Stimulated activated CD8-positive, alpha-beta memory T cell treated with anti-CD3 and anti-CD28 coated beads, Interleukin-7, amount 100 ng/mL, for 48 hours (primary cell): ENCODE measurements around the gene CTNNA2.

ENCODE experiments used
- DNase-seq, 2 donors: peaks; one replicate each; pipeline ENCODE4 v3.0.0-alpha.2; 2020; ENCODE audit warnings: low read depth in 1 of 2; ENCODE audit errors: extremely low read depth in 1 of 2

The CTNNA2 gene

DNA sequence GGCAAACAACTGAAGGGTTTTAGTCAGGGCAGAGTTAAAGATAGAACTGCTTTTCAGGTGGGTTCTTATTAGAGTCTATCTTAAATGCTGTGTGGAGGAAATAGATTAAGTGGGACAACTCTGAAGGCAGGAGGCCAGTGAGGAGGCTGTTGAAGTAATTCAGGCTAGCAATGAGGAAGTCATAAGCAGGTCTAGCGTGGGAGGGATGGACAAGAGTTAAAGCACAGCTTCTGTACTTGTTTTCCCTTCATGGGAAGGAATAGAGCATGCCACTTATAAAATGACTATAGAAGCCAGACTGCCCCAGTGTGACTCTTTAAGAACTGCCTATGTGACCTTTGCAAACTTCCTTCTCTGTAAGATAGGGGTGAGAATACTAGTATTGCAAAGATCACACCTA is 993.7 kb downstream of the CTNNA2 start:
- DNase-seq, result no peak

DNA sequence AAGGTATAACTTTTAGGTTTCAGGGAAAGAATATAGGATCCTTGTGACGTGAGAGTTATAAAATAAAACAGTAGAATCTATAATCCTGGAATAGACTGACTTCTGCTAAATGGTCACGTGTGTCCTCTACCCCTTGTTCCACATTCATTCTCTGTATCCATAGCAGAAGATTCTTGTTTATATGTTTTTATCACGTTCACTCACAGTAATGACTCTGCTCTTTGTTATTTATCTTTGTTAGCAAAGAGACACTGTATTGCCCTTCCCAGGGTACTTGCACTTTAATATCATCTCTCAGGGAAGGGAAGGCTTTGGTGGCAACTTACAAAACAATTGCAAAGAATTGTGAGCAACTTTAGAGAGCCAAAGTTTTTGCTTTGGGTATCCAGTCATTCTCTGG is 997.9 kb downstream of the CTNNA2 start:
- DNase-seq, result no peak

DNA sequence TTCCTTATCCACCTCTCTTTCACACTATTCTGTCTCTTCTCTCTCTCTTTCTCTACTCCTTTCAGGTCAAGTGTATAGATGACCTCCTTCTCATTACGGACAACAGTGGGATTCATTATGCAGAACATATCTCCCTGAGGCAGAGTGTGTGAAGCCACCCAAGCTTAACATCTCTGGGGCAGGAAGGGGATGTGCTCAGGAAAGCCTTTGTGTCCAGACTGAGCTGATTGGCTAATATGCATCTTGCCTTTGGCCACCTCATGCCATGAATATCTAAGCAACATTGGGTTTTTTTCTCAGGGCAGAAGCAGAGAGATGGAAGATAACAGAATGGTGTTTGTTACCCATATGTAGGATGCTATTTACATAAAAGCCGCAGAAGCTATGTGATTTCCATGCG is 1003.1 kb downstream of the CTNNA2 start:
- DNase-seq, result no peak

DNA sequence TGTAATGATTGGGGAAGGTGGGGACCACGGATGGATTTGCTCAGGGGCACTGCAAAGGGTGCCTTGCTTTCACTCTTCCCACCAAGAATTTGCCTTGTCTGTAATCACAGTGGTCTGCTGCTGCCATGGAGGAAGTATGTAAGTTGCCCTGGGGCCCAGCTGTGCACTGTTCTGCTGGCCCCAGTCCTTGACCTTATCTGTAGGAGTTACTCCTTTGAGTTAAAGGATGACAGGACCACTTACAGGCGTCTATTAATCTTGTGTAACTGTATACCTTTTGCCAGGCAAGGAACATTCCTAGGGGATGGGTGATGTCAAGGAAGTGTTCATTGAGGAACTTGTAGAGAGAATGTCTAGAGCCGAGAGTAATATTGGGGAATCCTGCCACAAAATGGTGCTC is 1004.5 kb downstream of the CTNNA2 start:
- DNase-seq, result no peak

DNA sequence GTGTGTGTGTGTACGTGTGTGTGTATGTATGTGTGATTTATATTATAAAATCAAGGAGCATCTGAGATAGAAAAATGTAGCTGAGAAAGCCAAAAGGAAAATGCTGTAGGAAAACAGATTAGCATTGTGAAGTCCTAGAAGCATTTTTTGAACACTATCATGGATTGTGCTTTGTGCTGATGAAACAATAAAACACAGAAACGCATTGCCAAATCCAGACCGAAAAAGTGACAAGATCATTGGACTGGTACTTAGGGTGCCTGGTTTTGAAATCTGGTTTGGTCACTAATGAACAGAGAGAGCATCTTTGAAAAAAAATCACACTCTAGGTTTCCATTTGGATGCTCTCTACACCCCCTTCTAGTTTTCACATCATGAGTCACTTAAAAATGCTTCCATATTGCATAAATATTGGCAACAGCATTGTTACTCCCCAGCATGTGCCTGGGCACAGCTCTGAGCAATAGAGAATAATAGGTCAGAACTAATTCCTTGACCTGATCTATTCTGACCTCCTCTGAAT is 1006.3 kb downstream of the CTNNA2 start:
- no peak for DNase-seq

DNA sequence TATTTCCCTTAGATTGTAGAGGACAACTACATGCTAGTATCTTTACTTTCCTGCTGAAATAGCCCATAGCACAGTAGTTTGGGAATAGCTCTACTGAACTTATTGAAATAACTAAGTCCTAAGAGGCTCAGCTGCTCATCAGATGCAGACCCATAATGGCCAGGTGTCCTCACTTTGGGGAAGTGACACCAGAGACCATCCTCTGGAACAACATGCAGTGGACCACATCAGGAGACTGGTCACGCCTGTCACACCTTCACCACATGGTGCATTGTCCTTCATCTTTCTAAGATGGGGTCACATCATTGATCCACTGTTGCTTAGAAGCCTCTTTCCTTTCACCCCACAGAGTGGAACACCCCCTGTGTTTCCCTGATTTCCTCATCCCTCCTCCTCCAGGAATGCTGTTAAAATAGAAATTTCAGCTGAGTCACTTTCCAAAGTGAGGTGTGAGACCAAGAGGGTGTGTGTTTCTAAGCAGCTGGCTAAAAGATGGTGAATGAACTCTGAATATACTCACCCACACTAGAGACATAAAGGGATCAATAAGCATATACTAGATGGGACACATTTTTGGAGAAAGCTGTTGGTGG is 1006.9 kb downstream of the CTNNA2 start:
- no peak for DNase-seq

DNA sequence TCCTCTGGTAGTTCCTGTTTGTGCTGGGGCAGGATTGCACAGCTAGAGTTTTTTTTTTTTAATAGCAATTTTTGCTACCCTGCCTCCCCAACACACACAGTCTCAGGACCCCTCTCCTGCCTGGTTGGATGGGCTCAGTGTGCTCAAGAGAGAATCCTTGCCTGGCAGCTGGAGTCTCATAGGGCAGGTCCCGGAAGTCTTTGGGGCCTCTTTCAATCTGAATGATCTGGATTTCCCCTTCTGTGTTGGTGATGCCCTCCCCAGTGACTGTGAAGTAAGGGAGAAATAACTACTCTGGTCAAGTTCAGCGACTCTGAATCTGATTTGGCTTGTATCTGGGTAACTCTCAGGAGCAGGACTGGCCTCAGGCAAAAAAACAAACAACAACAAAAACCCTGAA is 1012.3 kb downstream of the CTNNA2 start:
- DNase-seq, result no peak

DNA sequence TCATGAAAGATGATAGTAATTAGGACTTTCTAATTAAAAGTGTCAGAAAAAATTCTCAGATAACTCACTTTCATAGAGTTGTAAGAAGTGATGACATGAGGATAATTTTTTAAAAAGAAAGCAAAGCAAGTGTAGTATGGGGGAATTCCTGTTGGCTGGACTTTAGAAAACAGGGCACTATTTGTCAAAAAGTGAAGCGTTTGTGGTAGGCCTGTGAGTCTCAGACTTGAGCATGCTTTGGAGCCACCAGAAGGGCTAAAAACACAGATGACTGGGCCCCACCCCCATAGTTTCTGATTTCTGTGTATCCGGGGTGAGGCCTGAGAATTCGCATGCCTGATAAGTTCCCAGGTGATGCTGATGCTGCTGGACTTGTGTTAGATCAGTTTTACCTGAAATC is 1014.3 kb downstream of the CTNNA2 start:
- no peak for DNase-seq

DNA sequence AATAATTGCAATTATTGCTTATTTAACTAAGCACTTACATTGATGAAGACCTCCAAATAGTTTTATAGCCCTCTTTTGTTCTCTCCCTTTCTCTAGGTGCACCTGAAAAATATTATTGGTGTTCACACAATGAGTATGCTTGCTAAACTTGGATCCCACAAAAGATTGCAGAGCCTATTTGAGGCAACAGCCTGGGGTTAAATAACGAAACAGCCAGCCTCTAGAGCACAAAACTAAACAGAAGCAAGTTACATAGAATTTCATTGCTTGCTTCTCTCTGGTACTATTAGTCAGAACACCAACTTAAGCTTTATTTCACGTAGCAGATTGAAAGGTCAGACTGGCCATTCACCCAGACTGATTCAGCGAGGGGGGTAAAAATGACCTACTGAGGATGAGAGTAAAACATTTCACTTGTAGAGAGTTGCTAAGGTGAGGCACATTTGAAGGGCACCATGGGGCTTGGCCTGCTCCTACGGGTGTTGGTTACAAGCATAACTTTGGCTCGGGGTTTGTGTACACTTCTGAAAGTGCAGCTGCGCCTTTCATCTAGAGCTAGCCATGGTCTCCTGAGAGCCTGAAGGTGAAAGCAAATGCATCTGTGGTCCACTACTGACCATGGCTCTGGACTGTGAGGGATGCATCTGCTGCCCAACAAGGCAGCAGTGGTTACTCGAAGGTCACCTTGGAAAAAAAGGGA is 1016.8 kb downstream of the CTNNA2 start:
- DNase-seq, result no peak

DNA sequence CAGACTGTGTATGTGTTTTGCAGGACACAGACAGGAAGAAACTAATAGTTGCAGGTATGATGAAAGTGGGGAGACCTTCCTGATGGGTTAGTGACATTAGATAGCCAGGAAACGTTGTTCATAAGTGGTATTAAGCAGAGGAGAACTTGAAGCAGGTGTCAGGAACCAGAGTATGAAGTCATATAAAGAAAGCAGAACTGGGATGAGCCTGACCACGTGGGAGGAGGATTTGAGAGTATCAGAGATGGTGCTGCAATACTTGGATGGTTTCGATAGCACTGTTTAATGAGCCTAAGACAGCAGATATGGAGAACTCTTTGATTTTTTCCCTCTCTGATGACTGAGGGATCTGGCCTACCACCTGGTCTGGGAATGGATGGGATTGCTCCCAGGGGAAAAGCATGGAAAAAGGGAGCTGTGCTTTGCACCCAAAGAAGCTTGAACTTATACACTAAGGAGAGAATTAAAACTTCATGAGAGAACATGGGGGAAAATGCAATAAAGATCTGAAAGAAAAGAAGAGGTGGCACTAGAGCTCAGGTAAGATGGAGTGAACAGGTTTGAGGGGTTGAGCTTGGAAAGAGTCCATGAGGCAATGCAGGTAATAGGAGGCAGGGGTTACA is 1017.7 kb downstream of the CTNNA2 start:
- DNase-seq, result no peak

DNA sequence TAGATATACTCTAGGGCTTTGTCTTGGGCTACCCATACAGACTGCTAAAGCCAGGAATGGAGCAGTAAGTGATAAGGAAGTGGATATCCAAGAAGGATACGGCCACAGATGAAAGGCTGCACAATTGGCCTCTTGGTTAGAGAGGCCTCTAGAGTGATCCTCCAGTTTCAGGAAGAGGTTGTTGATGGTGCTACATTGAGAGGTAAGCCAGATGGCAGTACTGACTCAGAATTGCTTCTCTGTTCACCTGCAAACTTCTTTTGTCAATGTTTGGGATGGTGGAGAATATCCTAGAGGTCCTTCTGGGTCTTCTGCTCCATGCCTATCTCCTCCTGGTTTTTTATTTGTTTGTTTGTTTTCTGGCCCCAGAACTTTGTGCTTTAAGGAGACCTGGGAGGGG is 1018.5 kb downstream of the CTNNA2 start:
- DNase-seq, result no peak

DNA sequence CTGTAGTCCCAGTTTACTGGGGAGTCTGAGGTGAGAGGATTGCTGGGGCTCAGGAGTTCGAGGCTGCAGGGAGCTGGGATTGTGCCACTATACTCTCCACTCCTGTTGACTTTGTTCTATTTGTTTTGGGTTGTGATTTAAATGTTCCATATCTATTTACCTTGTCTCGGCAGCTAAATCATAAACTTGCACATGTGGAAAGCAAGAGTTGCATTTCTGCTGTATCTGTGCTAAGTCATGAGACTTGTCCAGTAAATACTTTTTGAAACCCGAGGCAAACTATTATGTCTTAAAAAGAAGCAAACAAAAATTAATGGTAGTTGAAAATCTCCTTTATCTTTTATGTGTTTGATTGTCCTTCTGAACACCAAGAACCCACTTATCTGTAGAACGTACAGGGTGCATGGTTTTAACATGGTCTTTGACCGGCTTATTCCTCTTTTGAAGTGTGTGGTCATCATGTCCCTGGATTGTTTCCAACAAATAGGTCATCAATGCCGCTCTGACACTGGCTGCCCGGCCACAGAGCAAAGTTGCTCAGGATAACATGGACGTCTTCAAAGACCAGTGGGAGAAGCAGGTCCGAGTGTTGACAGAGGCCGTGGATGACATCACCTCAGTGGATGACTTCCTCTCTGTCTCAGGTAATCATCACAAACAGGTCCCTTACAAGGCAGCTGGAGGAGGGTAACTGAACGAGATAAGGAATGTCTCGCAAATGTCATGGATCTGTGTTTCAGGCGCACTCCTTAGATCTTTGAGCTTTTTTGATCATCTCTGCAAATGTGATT is 1032.8 kb downstream of the CTNNA2 start:
- no peak for DNase-seq

DNA sequence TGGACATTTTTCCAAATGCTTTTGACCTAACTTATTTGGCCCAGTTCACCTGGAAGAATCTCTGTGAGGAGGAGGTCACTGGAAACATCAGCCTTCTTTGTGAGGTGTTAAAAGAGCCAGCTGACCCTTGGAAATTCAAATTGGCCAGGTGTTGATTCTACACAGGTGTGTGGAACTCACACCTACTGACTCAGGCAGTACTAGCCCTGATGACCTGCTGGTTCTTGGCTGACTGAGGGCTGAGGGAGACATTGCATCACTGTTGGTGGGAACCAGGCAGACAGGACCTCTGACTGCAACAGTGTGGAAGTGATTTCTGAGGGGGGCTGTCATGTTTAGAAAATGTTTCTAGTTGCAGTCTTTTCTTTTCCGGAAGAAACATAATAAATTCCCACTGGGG is 1033.9 kb downstream of the CTNNA2 start:
- no peak for DNase-seq

DNA sequence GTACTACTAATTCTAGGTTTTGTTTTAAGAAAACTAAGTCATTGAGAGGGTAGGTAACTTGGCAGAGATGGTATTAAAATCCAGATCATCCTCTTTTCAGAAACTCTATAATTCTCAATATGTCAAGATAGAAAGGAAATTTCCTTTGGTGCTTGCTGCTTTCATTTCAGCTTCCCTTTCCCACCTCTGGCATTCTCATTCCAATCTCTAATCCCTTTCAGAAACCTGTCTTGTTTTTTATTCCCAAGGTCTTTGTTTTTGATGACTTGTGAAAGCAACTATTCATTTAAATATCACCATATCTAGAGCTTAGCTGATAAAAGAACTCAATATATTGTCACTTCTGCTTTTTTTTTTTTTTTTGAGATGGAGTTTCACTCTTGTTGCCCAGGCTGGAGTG is 1034.5 kb downstream of the CTNNA2 start:
- DNase-seq, result no peak

DNA sequence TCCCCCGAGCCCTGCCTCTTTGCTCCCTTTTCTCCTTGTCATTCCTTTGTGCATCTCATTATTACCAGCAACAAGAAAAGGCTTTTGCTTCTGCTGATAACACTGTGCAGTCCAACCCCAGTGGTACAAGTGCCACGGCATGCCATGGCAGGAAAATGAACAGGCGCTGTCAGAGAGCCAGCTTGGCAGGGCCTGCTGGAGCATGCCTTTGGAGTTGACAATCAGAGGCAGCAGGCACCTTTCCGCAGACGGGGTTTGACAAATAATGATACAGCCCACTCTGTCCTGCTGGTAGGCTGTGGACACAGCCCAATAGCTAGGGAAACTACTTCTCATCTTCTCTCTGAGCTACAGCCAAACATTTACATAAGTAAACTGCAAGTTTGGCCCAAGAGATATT is 1035.6 kb downstream of the CTNNA2 start:
- DNase-seq, result no peak

DNA sequence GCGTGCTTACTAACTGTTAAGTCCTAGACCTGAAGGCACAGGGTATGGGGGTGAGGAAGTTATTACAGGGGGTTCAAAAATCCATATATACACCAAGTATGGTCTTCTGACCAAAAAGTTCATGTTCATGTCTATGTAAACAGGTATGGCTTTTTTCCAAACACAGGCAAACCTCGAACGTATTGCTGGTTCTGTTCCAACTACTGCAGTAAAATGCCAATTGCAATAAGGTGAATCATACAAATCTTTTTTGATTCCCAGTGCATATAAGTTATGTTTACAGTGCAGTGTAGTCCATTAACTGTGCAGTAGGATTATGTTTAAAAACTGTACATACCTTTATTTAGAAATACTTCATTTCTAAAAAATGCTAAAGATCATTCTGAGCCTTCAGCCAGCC is 1037.0 kb downstream of the CTNNA2 start:
- no peak for DNase-seq

DNA sequence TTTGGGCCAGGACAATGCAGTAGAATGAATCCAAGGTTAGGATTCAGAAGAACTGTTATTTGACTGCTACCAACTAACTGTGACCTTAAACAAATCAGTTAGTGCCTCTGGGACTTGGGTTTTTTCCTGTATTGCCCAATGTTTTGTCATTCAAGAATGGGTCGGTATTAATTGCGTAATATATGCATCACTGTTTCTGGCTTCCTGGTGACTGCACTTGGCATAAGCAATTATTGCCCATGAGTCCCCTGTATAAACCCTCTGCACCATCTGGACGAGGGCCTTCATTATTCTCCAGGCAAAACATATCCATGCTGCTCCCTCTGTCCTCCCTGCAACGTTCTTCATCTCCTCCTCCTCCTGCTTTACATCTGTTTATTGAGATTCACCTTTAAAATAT is 1047.5 kb downstream of the CTNNA2 start:
- no peak for DNase-seq

DNA sequence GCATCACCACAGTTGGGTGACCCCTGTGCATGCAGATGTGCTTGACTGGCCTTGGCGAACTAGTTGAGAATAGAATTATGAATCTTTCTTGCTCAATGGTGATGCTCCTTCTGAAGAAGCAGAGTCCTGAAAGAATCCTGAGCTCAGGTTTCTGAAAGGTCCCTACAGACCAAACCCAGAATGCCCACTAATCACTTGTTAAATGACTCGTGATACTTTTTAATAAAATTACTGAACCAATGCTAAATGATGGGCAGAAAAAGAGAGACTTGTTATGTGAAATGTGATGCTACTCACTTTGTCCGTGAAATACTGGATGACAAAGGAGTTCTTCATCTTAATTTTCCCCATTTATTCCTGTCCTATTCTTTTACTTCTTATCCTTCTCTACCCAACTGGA is 1055.2 kb downstream of the CTNNA2 start:
- no peak for DNase-seq

DNA sequence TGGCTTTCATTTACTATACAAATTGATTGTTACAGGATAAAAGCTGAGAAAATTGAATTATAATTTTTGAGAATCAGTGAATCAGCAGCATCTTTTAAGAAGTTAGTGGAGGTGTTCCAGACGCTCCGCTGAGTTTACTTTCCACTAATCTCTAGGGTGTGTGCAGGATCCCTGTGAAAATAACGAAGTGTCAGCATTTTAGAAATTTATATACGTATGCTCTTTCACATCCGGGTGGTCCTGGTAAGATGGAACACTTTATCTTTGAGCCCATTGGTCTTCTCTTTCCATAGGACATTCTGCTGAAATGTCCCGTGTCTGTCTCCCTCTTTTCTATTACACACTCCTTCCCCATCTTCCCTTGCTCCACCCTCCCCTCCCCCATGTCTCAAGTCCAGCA is 1060.3 kb downstream of the CTNNA2 start:
- no peak for DNase-seq

DNA sequence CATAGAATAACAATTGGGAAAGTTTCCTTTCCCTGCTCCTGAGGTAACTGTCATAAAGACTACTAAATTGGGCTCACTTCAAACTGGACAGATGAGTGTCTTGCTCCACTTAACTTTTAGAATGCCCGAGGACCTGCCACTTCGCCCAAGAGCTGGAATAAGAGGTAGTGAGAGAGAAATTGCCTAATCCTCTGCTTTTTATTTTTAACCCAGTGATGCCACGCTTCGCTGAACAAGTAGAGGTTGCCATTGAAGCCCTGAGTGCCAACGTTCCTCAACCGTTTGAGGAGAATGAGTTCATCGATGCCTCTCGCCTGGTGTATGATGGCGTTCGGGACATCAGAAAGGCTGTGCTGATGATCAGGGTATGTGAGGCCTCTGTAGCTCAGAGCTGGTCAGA is 1061.1 kb downstream of the CTNNA2 start:
- no peak for DNase-seq

DNA sequence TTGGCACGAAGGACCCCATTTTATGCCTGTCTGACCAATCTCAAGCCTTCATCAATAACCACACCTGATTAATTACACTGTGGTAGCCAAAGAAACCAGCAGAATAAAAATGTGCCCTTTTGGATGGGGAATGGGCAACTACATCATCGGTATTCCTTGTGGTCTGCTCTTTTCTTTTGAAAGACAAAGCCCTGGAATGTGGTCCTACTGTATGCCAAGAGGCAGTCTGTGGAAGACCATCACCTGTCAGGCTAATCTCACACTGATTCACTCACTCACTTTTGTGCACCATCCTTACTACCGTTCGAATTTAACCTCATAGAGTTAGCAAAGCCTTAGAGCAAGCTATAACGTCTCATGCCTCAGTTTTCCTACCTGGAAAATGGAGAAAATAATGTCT is 1066.9 kb downstream of the CTNNA2 start:
- DNase-seq, result no peak

DNA sequence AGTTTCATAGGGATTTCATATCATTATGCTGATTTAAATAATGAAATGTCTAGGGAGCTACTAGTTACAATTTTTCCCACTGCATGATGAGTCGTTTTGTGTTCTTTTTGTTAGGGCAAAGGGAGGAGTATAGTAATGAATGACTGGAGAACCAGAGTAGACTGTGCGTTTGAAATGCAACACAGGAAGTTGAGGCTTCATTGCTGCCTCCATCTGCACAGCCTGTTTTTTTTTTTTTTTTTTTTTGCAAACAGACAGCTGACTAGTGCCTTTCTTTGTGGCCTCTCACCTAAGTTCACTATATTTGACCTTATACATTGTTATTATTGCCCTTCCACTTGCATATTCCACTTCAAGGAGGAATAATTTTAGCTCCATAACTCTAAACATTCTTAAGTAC is 1078.4 kb downstream of the CTNNA2 start:
- no peak for DNase-seq
